GM12878 (cell line): ENCODE measurements around the gene FANCG. TPM values are rescaled to one million over a fixed set of nuclear protein-coding genes. Genes with fewer than 3 reads are reported as not detected.

Source experiments
- ATF7 ChIP-seq: fragments of 450-650 bp; IDR thresholded peaks from 2 replicates; pipeline ENCODE4 v1.6.1; 2016; ENCODE audit warnings: low read depth, mild to moderate bottlenecking
- CEBPB ChIP-seq, 2 experiments: fragments of 150-350 bp in 1 of 2; IDR thresholded peaks; 2 replicates each; pipeline ENCODE4 v1.6.1; 2012 to 2014; ENCODE audit warnings: low read depth in 2 of 2, low read length in 2 of 2, borderline replicate concordance in 1 of 2, inconsistent platforms in 1 of 2
- CHD4 ChIP-seq: fragments of 200-600 bp; sonication (generic); IDR thresholded peaks from 2 replicates; pipeline ENCODE4 v1.6.1; 2016; ENCODE audit warnings: mild to moderate bottlenecking
- CTCF ChIP-seq, 3 experiments: IDR thresholded peaks in 2 of 3; conservative IDR thresholded peaks in 1 of 3; 2 replicates each; pipeline ENCODE4 v1.5.1; 2011; ENCODE audit warnings: low read depth in 3 of 3, low read length in 3 of 3, mild to moderate bottlenecking in 3 of 3, control low read depth in 2 of 3, moderate library complexity in 2 of 3, inconsistent platforms in 1 of 3, mixed read lengths in 1 of 3; ENCODE audit not compliant: control insufficient read depth in 2 of 3, insufficient read depth in 1 of 3; ENCODE audit errors: extremely low read depth in 1 of 3
- DPF2 ChIP-seq: fragments of 450-650 bp; IDR thresholded peaks from 2 replicates; pipeline ENCODE4 v1.6.1; 2017; ENCODE audit warnings: mild to moderate bottlenecking
- EP300 ChIP-seq, 2 experiments: fragments of 150-350 bp in 1 of 2; IDR thresholded peaks; 2 replicates each; pipeline ENCODE4 v1.6.1; 2011 to 2012; ENCODE audit warnings: low read depth in 2 of 2, low read length in 2 of 2, borderline replicate concordance in 1 of 2, improper control_type of control experiment in 1 of 2, inconsistent platforms in 1 of 2; ENCODE audit not compliant: control insufficient read depth in 1 of 2
- ESRRA ChIP-seq: IDR thresholded peaks from 2 replicates; pipeline ENCODE4 v1.6.1; 2012; ENCODE audit warnings: mild to moderate bottlenecking, low read length, improper control_type of control experiment
- FOS ChIP-seq: IDR thresholded peaks from 3 replicates; pipeline ENCODE4 v1.6.1; 2011; ENCODE audit warnings: borderline replicate concordance; ENCODE audit not compliant: insufficient read length; ENCODE audit errors: extremely low read depth
- IRF5 ChIP-seq: fragments of 450-650 bp; IDR thresholded peaks from 2 replicates; pipeline ENCODE4 v1.6.1; 2017; ENCODE audit warnings: borderline replicate concordance
- KAT2A ChIP-seq: conservative IDR thresholded peaks from 2 replicates; pipeline ENCODE4 v1.6.1; 2011; ENCODE audit warnings: low read depth, low read length; ENCODE audit not compliant: control insufficient read depth
- MTA2 ChIP-seq: fragments of 450-650 bp; IDR thresholded peaks from 2 replicates; pipeline ENCODE4 v1.6.1; 2016; ENCODE audit warnings: low read depth, mild to moderate bottlenecking, moderate library complexity
- MXI1 ChIP-seq: fragments of 150-350 bp; IDR thresholded peaks from 2 replicates; pipeline ENCODE4 v1.6.1; 2011; ENCODE audit warnings: low read depth, mild to moderate bottlenecking, inconsistent platforms, low read length, improper control_type of control experiment
- NBN ChIP-seq: fragments of 450-650 bp; IDR thresholded peaks from 2 replicates; pipeline ENCODE4 v1.6.1; 2016
- NFYB ChIP-seq: IDR thresholded peaks from 2 replicates; pipeline ENCODE4 v1.6.1; 2011; ENCODE audit warnings: low read depth, mild to moderate bottlenecking, low read length, improper control_type of control experiment, moderate library complexity; ENCODE audit not compliant: insufficient read depth
- RB1 ChIP-seq: fragments of 450-650 bp; formaldehyde crosslinking; IDR thresholded peaks from 2 replicates; pipeline ENCODE4 v1.6.1; 2017; ENCODE audit warnings: mild to moderate bottlenecking, borderline replicate concordance
- SMARCA5 ChIP-seq: fragments of 450-650 bp; IDR thresholded peaks from 2 replicates; pipeline ENCODE4 v1.6.1; 2017; ENCODE audit warnings: mild to moderate bottlenecking
- SUPT20H ChIP-seq: IDR thresholded peaks from 2 replicates; pipeline ENCODE4 v1.6.1; 2011; ENCODE audit warnings: low read depth, mild to moderate bottlenecking, low read length, moderate library complexity, borderline replicate concordance; ENCODE audit not compliant: control insufficient read depth
- TARDBP ChIP-seq: IDR thresholded peaks from 2 replicates; pipeline ENCODE4 v1.6.1; 2016; ENCODE audit warnings: borderline replicate concordance
- WRNIP1 ChIP-seq: IDR thresholded peaks from 2 replicates; pipeline ENCODE4 v1.6.1; 2011; ENCODE audit warnings: low read depth, low read length, improper control_type of control experiment, borderline replicate concordance
- polyA plus RNA-seq, 11 experiments: library from polyadenylated mRNA; depleted of rRNA in 4 of 11; unstranded in 6 of 11; stranded (reverse) in 5 of 11; fragments of >200 nt; fragmentation: Nextera tagmentation in 4 of 11; fragmentation: Illumina TruSeq in 1 of 11; extraction: Ambion mirVana in 4 of 11; extraction: Trizol in 1 of 11; gene quantifications; 1 replicate in 1 of 11; 2 replicates in 10 of 11; pipeline versions ENCODE4 v1.2.1 to v1.2.3, GENCODE V29; 2011 to 2016; ENCODE audit warnings: inconsistent platforms in 2 of 11, missing spikeins in 2 of 11, low read depth in 1 of 11
- total RNA-seq, 4 experiments: library from RNA; depleted of rRNA in 3 of 4; stranded (reverse); fragments of >200 nt in 3 of 4; fragmentation: Illumina TruSeq in 1 of 4; extraction: Trizol in 1 of 4; gene quantifications; 2 replicates each; pipeline versions ENCODE4 v1.2.1 to v1.2.3, GENCODE V29; 2013 to 2021
- TF ChIP-seq, protein P1 (sequence below): IDR thresholded peaks from 2 replicates; pipeline ENCODE4 v1.6.1; 2011; ENCODE audit warnings: borderline replicate concordance, low read depth, mild to moderate bottlenecking, moderate library complexity, mixed read lengths, low read length; ENCODE audit not compliant: insufficient read depth; ENCODE audit errors: extremely low read length
- TF ChIP-seq, protein P2 (sequence below): fragments of 450-650 bp; IDR thresholded peaks from 2 replicates; pipeline ENCODE4 v1.6.1; 2016; ENCODE audit warnings: mild to moderate bottlenecking

The FANCG gene
- total and polyA plus RNA-seq, 10 of the 15 experiments (the other 5 are each of a cell fraction or from before 2014, with no cell fraction given), result 16.4 to 78.7 (median 45.4) TPM

- TF ChIP-seq WRNIP1, result 0 out of 2 replicates have a peak, but pooled peaks have one; percentile 49
- TF ChIP-seq CHD4, result no peak
- peak; percentile 81; the same call in 1 of the 2 replicates for TF ChIP-seq MXI1
- TF ChIP-seq IRF5, result no peak
- TF ChIP-seq, protein P1, sequence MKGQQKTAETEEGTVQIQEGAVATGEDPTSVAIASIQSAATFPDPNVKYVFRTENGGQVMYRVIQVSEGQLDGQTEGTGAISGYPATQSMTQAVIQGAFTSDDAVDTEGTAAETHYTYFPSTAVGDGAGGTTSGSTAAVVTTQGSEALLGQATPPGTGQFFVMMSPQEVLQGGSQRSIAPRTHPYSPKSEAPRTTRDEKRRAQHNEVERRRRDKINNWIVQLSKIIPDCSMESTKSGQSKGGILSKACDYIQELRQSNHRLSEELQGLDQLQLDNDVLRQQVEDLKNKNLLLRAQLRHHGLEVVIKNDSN, result no peak
- no peak for TF ChIP-seq KAT2A
- peak; percentile 97 for TF ChIP-seq NFYB
- TF ChIP-seq EP300 (IDR thresholded peaks at IDR 0.05; ENCODE audit: borderline replicate concordance in 1 of 2, control insufficient read depth in 1 of 2, low read depth in 2 of 2, low read length in 2 of 2), result no peak; a peak in 1 of 4 replicates
- no peak for TF ChIP-seq MTA2
- TF ChIP-seq ATF7, result peak; percentile 48
- TF ChIP-seq SUPT20H, result no peak
- TF ChIP-seq FOS, result peak; percentile 69
- peak; percentile 14; the same call in 1 of the 2 replicates for TF ChIP-seq ESRRA
- no peak for TF ChIP-seq SMARCA5
- peak; percentile 92 for TF ChIP-seq NBN
- no peak for TF ChIP-seq RB1
- TF ChIP-seq DPF2, result no peak; the same call in 1 of the 2 replicates
- TF ChIP-seq, protein P2, sequence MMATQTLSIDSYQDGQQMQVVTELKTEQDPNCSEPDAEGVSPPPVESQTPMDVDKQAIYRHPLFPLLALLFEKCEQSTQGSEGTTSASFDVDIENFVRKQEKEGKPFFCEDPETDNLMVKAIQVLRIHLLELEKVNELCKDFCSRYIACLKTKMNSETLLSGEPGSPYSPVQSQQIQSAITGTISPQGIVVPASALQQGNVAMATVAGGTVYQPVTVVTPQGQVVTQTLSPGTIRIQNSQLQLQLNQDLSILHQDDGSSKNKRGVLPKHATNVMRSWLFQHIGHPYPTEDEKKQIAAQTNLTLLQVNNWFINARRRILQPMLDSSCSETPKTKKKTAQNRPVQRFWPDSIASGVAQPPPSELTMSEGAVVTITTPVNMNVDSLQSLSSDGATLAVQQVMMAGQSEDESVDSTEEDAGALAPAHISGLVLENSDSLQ, result peak; percentile 98
- TF ChIP-seq TARDBP, result no peak
- 0 out of 6 replicates have a peak, but pooled peaks of 1 of the 3 experiments have one; percentile 10 for TF ChIP-seq CTCF (IDR thresholded peaks at IDR 0.05 in 2 of 3, conservative IDR thresholded peaks at IDR 0.05 in 1 of 3; ENCODE audit: control insufficient read depth in 2 of 3, extremely low read depth in 1 of 3, insufficient read depth in 1 of 3, low read depth in 3 of 3, low read length in 3 of 3)
- peak in 1 of 2 experiments; percentile 92; a peak in 1 of 4 replicates for TF ChIP-seq CEBPB (IDR thresholded peaks at IDR 0.05; ENCODE audit: borderline replicate concordance in 1 of 2, low read depth in 2 of 2, low read length in 2 of 2)
Measured at GRCh38 chr9:35072461-35073278, 7.1 kb downstream of the FANCG start, which contains the start of gene VCP (continued).
